Vagina (tissue), 2 donors: ENCODE results near the gene SCGB2B2. TPM values are rescaled to one million over a fixed set of nuclear protein-coding genes. Genes with fewer than 3 reads are reported as not detected.
A peak's percentile ranks its signal among the peaks of the same experiment; 100 is the strongest.

ENCODE experiments used
- DNase-seq, 2 donors: peaks; one replicate each; pipeline ENCODE4 v3.0.0-alpha.2; 2017; ENCODE audit errors: extremely low spot score in 2 of 2
- H3K27ac ChIP-seq: fragments of 200-600 bp; sonication (generic); one replicate; pipeline ENCODE4 v1.5.1; 2019
- H3K27me3 ChIP-seq: fragments of 200-600 bp; sonication (generic); one replicate; pipeline ENCODE4 v1.5.1; 2019
- H3K36me3 ChIP-seq, 2 donors: fragments of 200-600 bp; sonication (generic); one replicate each; pipeline ENCODE4 v1.5.1; 2017 to 2019
- H3K4me1 ChIP-seq: fragments of 200-600 bp; sonication (generic); one replicate; pipeline ENCODE4 v1.5.1; 2019
- H3K4me3 ChIP-seq, 2 donors: fragments of 200-600 bp; sonication (generic); 1 replicate in 1 of 2; 2 replicates in 1 of 2; pipeline ENCODE4 v1.5.1; 2016 to 2019
- H3K9me3 ChIP-seq: fragments of 200-600 bp; sonication (generic); one replicate; pipeline ENCODE4 v1.5.1; 2019
- CTCF ChIP-seq, 3 experiments: fragments of 450-650 bp in 2 of 3; fragments of 200-600 bp in 1 of 3; sonication (generic) in 1 of 3; IDR thresholded peaks; one replicate each; pipeline ENCODE4 v1.5.1; 2017 to 2019; ENCODE audit warnings: antibody characterized with exemption in 3 of 3, mild to moderate bottlenecking in 2 of 3, moderate library complexity in 2 of 3
- POLR2A ChIP-seq, 2 donors: fragments of 450-650 bp; IDR thresholded peaks; one replicate each; pipeline ENCODE4 v1.6.1; 2017; ENCODE audit warnings: antibody characterized with exemption in 2 of 2, mild to moderate bottlenecking in 2 of 2, moderate library complexity in 2 of 2
- POLR2AphosphoS5 ChIP-seq, 2 donors: sonication (generic); formaldehyde crosslinking; IDR thresholded peaks; one replicate each; pipeline ENCODE4 v1.9.0; 2017; ENCODE audit warnings: antibody characterized with exemption in 2 of 2, mild to moderate bottlenecking in 2 of 2, low read depth in 1 of 2; ENCODE audit not compliant: insufficient read depth in 1 of 2
- intact Hi-C: fragments of 100-400 bp; cut with DNase I; formaldehyde crosslinking; loops from one replicate; pipeline ENCODE4 v1.15.1; 2023
- total RNA-seq: library from RNA; depleted of rRNA; stranded (reverse); fragments of >200 nt; gene quantifications from one replicate; pipeline ENCODE4 v1.2.3, GENCODE V29; 2016

Gene SCGB2B2
- total RNA-seq, 1 donor from 2014 or later, result 0.49 TPM

- H3K9me3 ChIP-seq, result no peaks in the 10 kb centered on the region
- no peak for DNase-seq
- H3K4me1 ChIP-seq, result no peaks in the 10 kb centered on the region
- no peaks in the 10 kb centered on the region for H3K27me3 ChIP-seq
- intact Hi-C loops, result loop anchor here (10.0 kb wide), 1 partner anchor 568 kb away; no protein-coding TSS in a partner anchor
- H3K4me3 ChIP-seq, result no peak overlapping the region
- H3K27ac ChIP-seq, result no peak overlapping the region
- no peaks in the 10 kb centered on the region for H3K36me3 ChIP-seq
- TF ChIP-seq CTCF (IDR thresholded peaks at IDR 0.05) (peak; percentile 71 to 96 (median 84)), POLR2AphosphoS5 (IDR thresholded peaks at IDR 0.05; ENCODE audit: insufficient read depth in 1 of 2, low read depth in 1 of 2) (peak in 1 of 2 donors; percentile 43), POLR2A (IDR thresholded peaks at IDR 0.05) (no peak)
These were observed 35.7 kb upstream of the SCGB2B2 start for GRCh38 chr19:34712395-34713261.

- no peaks in the 10 kb centered on the region for H3K36me3 ChIP-seq
These were observed 34.9 kb upstream of the SCGB2B2 start for GRCh38 chr19:34711890-34712289.

GRCh38 chr19:34707661-34708060 is 30.7 kb upstream of the SCGB2B2 start:
- Histone ChIP-seq H3K27me3 (no peaks in the 10 kb centered on the region), H3K9me3 (no peaks in the 10 kb centered on the region), H3K27ac (no peak overlapping the region), H3K36me3 (no peaks in the 10 kb centered on the region), H3K4me1 (no peaks in the 10 kb centered on the region), H3K4me3 (no peak overlapping the region)
- TF ChIP-seq CTCF (IDR thresholded peaks at IDR 0.05) (no peak), POLR2AphosphoS5 (IDR thresholded peaks at IDR 0.05; ENCODE audit: insufficient read depth in 1 of 2, low read depth in 1 of 2) (no peak), POLR2A (IDR thresholded peaks at IDR 0.05) (no peak)
- intact Hi-C loops, result loop anchor here (5.0 kb wide), 1 partner anchor 70 kb away; no protein-coding TSS in a partner anchor
- DNase-seq, result no peak

More at GRCh38 chr19:34711890-34712289, 34.9 kb upstream of the SCGB2B2 start:
- intact Hi-C loops, result loop anchor here (10.0 kb wide), 1 partner anchor 567 kb away; no protein-coding TSS in a partner anchor
- TF ChIP-seq CTCF (IDR thresholded peaks at IDR 0.05) (no peak), POLR2AphosphoS5 (IDR thresholded peaks at IDR 0.05; ENCODE audit: insufficient read depth in 1 of 2, low read depth in 1 of 2) (no peak), POLR2A (IDR thresholded peaks at IDR 0.05) (no peak)
- H3K27ac ChIP-seq, result no peak overlapping the region
- H3K27me3 ChIP-seq, result no peaks in the 10 kb centered on the region
- no peak overlapping the region for H3K4me3 ChIP-seq
- no peak for DNase-seq
- no peaks in the 10 kb centered on the region for H3K9me3 ChIP-seq
- H3K4me1 ChIP-seq, result no peaks in the 10 kb centered on the region

GRCh38 chr19:34692549-34692948 is 15.6 kb upstream of the SCGB2B2 start:
- no peaks in the 10 kb centered on the region for H3K9me3 ChIP-seq
- intact Hi-C loops, result no loop called here
- TF ChIP-seq POLR2A (IDR thresholded peaks at IDR 0.05) (no peak), CTCF (IDR thresholded peaks at IDR 0.05) (no peak), POLR2AphosphoS5 (IDR thresholded peaks at IDR 0.05; ENCODE audit: insufficient read depth in 1 of 2, low read depth in 1 of 2) (no peak)
- H3K27ac ChIP-seq, result no peak overlapping the region
- H3K4me3 ChIP-seq, result no peak overlapping the region
- no peak for DNase-seq
- H3K4me1 ChIP-seq, result no peaks in the 10 kb centered on the region
- no peaks in the 10 kb centered on the region for H3K27me3 ChIP-seq
- H3K36me3 ChIP-seq, result no peaks in the 10 kb centered on the region

- Histone ChIP-seq H3K27ac (no peak overlapping the region), H3K9me3 (peaks cover 8% of the 10 kb centered on the region), H3K36me3 (no peaks in the 10 kb centered on the region), H3K27me3 (no peaks in the 10 kb centered on the region), H3K4me3 (no peak overlapping the region), H3K4me1 (no peaks in the 10 kb centered on the region)
- intact Hi-C loops, result no loop called here
- no peak for DNase-seq
- TF ChIP-seq POLR2A (IDR thresholded peaks at IDR 0.05), result no peak
- TF ChIP-seq POLR2AphosphoS5 (IDR thresholded peaks at IDR 0.05; ENCODE audit: insufficient read depth in 1 of 2, low read depth in 1 of 2), result no peak
- TF ChIP-seq CTCF (IDR thresholded peaks at IDR 0.05), result no peak
These were observed 13.4 kb upstream of the SCGB2B2 start for GRCh38 chr19:34690372-34690771.
